GM18520 (cell line): ENCODE measurements around the gene MYCBP.
A peak's percentile ranks its signal among the peaks of the same experiment; 100 is the strongest.
"Not testable (repeated sequence)": the region's sequence is repeated elsewhere in the genome, so short reads cannot be mapped to it uniquely, and the experiment has no call there.

Source experiments
- ATAC-seq: cut with Tn5 transposase; IDR thresholded peaks from one replicate; pipeline ENCODE4 v1.9.1; 2021; ENCODE audit not compliant: unreplicated experiment

The MYCBP gene

GRCh38 chr1:38873027-38873969, at the start of gene MYCBP:
MYCBP (minus strand) TSS chr1:38873348; CDS start chr1:38873305, 43 bp downstream.
- peak; percentile 92 for ATAC-seq

- ATAC-seq, result no peak
These were observed 46.0 kb upstream of the MYCBP start for GRCh38 chr1:38919130-38919529.

GRCh38 chr1:38918568-38918967, 45.4 kb upstream of the MYCBP start:
- ATAC-seq, result no peak

- ATAC-seq, result no peak
These were observed 44.6 kb upstream of the MYCBP start for GRCh38 chr1:38917772-38918171.

GRCh38 chr1:38917337-38917736, 44.2 kb upstream of the MYCBP start:
- ATAC-seq, result no peak

- no peak for ATAC-seq
These were observed 42.3 kb upstream of the MYCBP start for GRCh38 chr1:38915352-38915948.

- not testable (repeated sequence) for ATAC-seq
These were observed 41.8 kb upstream of the MYCBP start for GRCh38 chr1:38914908-38915307.

GRCh38 chr1:38908821-38909220, 35.7 kb upstream of the MYCBP start:
- ATAC-seq, result no peak

- ATAC-seq, result no peak
These were observed 32.8 kb upstream of the MYCBP start for GRCh38 chr1:38905985-38906384.

- ATAC-seq, result no peak
These were observed 26.4 kb upstream of the MYCBP start for GRCh38 chr1:38899560-38899959.

GRCh38 chr1:38898653-38899230, 25.6 kb upstream of the MYCBP start:
- no peak for ATAC-seq

- no peak for ATAC-seq
These were observed 23.0 kb upstream of the MYCBP start for GRCh38 chr1:38896169-38896568.

- ATAC-seq, result no peak
These were observed 19.8 kb upstream of the MYCBP start for GRCh38 chr1:38892976-38893375.

- ATAC-seq, result no peak
These were observed 18.6 kb upstream of the MYCBP start for GRCh38 chr1:38891753-38892152.

GRCh38 chr1:38889589-38889988, 16.4 kb upstream of the MYCBP start:
- no peak for ATAC-seq

- ATAC-seq, result no peak
These were observed 15.5 kb upstream of the MYCBP start for GRCh38 chr1:38888423-38889333.

GRCh38 chr1:38885092-38885491, 11.9 kb upstream of the MYCBP start:
- ATAC-seq, result no peak

GRCh38 chr1:38881487-38881886, 8.3 kb upstream of the MYCBP start, which contains the start of gene GJA9:
GJA9 (minus strand) TSS chr1:38881587; CDS start chr1:38876098, 5,489 bp downstream.
- no peak for ATAC-seq

GRCh38 chr1:38875811-38876210, 2.7 kb upstream of the MYCBP start:
- ATAC-seq, result no peak

GRCh38 chr1:38872401-38873026, 634 bp downstream of the MYCBP start:
- peak; percentile 5 for ATAC-seq
